Measurements from ENCODE around the gene DMTF1. TPM values are rescaled to one million over a fixed set of nuclear protein-coding genes. Genes with fewer than 3 reads are reported as not detected.

DMTF1 gene
- total and polyA plus RNA-seq, 9 of the 15 experiments (the other 6 are each of a cell fraction or from before 2014, with no cell fraction given), result 25.7 to 208 (median 74.7) TPM

- DNase-seq (ENCODE audit: extremely low read depth in 1 of 4, low spot score in 3 of 4), result no peak
- WGBS (ENCODE audit: insufficient coverage, low coverage, missing lambda C conversion rate), result 51% methylated on average over 2 of the region's 2 CpGs
- in situ Hi-C loops (cut with MboI) (no loop called here), intact Hi-C loops (cut with micrococcal nuclease) (loop anchor here (10.0 kb wide), 1 partner anchor 718 kb away; the partner anchor contains the start of genes DBF4 and SLC25A40)
- Histone ChIP-seq H3K79me2 (ENCODE audit: control insufficient read depth, insufficient read depth, low read length) (peaks cover 82% of the 10 kb centered on the region), H3K9me1 (ENCODE audit: control insufficient read depth, insufficient read depth, low read length) (no peaks in the 10 kb centered on the region), H3K4me2 (ENCODE audit: insufficient read depth, low read length) (no peak overlapping the region), H3K9me3 (replicated peaks; ENCODE audit: control insufficient read depth, insufficient read depth, low read depth, low read length) (no peaks in the 10 kb centered on the region), H2AFZ (ENCODE audit: low read depth, low read length) (no peak overlapping the region), H3K36me3 (ENCODE audit: control insufficient read depth, insufficient read depth, low read length) (peaks cover 42% of the 10 kb centered on the region), H3K9ac (ENCODE audit: insufficient read depth in 1 of 2, low read depth in 2 of 2, low read length in 2 of 2) (no peak overlapping the region; a peak in 1 of 4 replicates), H3K27ac (ENCODE audit: extremely low read depth, low read depth, low read length) (no peak overlapping the region), H4K20me1 (replicated peaks; ENCODE audit: control insufficient read depth, insufficient read depth, low read length) (0 out of 2 replicates have a peak, but pooled peaks cover 6% of the 10 kb centered on the region), H3K4me1 (replicated peaks in 1 of 2; ENCODE audit: control insufficient read depth in 2 of 2, insufficient read depth in 2 of 2, low read length in 2 of 2) (peaks cover 3 to 20% of the 10 kb centered on the region in 2 experiments; a peak in 2 of 5 replicates), H3K27me3 (ENCODE audit: control insufficient read depth in 2 of 2, insufficient read depth in 2 of 2, low read length in 2 of 2) (no peaks in the 10 kb centered on the region), H3K4me3 (no peak overlapping the region)
- BruUV-seq (replicated peaks), result no TSS peak
- ChIA-PET POLR2A (interaction anchor here (5.8 kb wide), 1 partner anchor 9 kb away, joined by 59 read pairs; no protein-coding TSS in a partner anchor), CTCF (ENCODE audit: low intra/inter-chr PET ratio) (no interaction called here)
- ATAC-seq, result no peak
- FAIRE-seq, result no peak
- TF ChIP-seq RBM17 (IDR thresholded peaks at IDR 0.05; ENCODE audit: borderline replicate concordance, low read depth, low read length), result no peak
- TF ChIP-seq, protein P1, sequence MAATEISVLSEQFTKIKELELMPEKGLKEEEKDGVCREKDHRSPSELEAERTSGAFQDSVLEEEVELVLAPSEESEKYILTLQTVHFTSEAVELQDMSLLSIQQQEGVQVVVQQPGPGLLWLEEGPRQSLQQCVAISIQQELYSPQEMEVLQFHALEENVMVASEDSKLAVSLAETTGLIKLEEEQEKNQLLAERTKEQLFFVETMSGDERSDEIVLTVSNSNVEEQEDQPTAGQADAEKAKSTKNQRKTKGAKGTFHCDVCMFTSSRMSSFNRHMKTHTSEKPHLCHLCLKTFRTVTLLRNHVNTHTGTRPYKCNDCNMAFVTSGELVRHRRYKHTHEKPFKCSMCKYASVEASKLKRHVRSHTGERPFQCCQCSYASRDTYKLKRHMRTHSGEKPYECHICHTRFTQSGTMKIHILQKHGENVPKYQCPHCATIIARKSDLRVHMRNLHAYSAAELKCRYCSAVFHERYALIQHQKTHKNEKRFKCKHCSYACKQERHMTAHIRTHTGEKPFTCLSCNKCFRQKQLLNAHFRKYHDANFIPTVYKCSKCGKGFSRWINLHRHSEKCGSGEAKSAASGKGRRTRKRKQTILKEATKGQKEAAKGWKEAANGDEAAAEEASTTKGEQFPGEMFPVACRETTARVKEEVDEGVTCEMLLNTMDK (IDR thresholded peaks at IDR 0.05; ENCODE audit: borderline replicate concordance, insufficient read depth, low read depth, low read length, poor library complexity, severe bottlenecking), result no peak
- no peak for TF ChIP-seq DNMT1 (IDR thresholded peaks at IDR 0.05)
- TF ChIP-seq STAG1 (CRISPR knock-in tag; IDR thresholded peaks at IDR 0.05; ENCODE audit: borderline replicate concordance), result no peak
- TF ChIP-seq FIP1L1 (IDR thresholded peaks at IDR 0.05; ENCODE audit: low read depth, low read length, poor library complexity, severe bottlenecking), result no peak
- no peak for TF ChIP-seq IRF2 (CRISPR knock-in tag; IDR thresholded peaks at IDR 0.05)
- TF ChIP-seq, protein P2, sequence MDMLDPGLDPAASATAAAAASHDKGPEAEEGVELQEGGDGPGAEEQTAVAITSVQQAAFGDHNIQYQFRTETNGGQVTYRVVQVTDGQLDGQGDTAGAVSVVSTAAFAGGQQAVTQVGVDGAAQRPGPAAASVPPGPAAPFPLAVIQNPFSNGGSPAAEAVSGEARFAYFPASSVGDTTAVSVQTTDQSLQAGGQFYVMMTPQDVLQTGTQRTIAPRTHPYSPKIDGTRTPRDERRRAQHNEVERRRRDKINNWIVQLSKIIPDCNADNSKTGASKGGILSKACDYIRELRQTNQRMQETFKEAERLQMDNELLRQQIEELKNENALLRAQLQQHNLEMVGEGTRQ (CRISPR knock-in tag; IDR thresholded peaks at IDR 0.05), result no peak
- no peak for TF ChIP-seq NR3C1 (CRISPR knock-in tag; IDR thresholded peaks at IDR 0.05)
- no peak for TF ChIP-seq ZNF165 (CRISPR knock-in tag; IDR thresholded peaks at IDR 0.05; ENCODE audit: borderline replicate concordance)
- TF ChIP-seq NR1H2 (CRISPR knock-in tag; IDR thresholded peaks at IDR 0.05), result no peak
- TF ChIP-seq TAF7 (tag; IDR thresholded peaks at IDR 0.05), result no peak
- no peak for TF ChIP-seq ETV5 (CRISPR knock-in tag; IDR thresholded peaks at IDR 0.05; ENCODE audit: low read depth)
- no peak for TF ChIP-seq TAF1 (IDR thresholded peaks at IDR 0.05; ENCODE audit: control insufficient read depth, extremely low read depth, insufficient read depth, low read length, severe bottlenecking)
- TF ChIP-seq ZC3H8 (IDR thresholded peaks at IDR 0.05), result no peak
- TF ChIP-seq NCOR1 (IDR thresholded peaks at IDR 0.05), result no peak
- no peak for TF ChIP-seq NFYB (IDR thresholded peaks at IDR 0.05; ENCODE audit: extremely low read depth, insufficient read length)
Observed at GRCh38 chr7:87156709-87157108, 4.5 kb downstream of the DMTF1 start.

Measured in K562 (cell line).